ENCODE results near the gene ZNF804A.

Gene ZNF804A

GRCh38 chr2:184906709-184907108 lies 308.4 kb downstream of the ZNF804A start:
- no peak for DNase-seq (ENCODE audit: insufficient read length)
- no peak for TF ChIP-seq TAF1 (IDR thresholded peaks at IDR 0.05; ENCODE audit: borderline replicate concordance, low read depth, low read length)
- no peak for TF ChIP-seq POLR2A (IDR thresholded peaks at IDR 0.05; ENCODE audit: low read depth, low read length)
- no peak for TF ChIP-seq POLR2AphosphoS5 (IDR thresholded peaks at IDR 0.05; ENCODE audit: low read depth, low read length)
- FAIRE-seq = peak; percentile 48

- TF ChIP-seq POLR2A (IDR thresholded peaks at IDR 0.05; ENCODE audit: low read depth, low read length) = no peak
- no peak for TF ChIP-seq TAF1 (IDR thresholded peaks at IDR 0.05; ENCODE audit: borderline replicate concordance, low read depth, low read length)
- TF ChIP-seq POLR2AphosphoS5 (IDR thresholded peaks at IDR 0.05; ENCODE audit: low read depth, low read length) = no peak
- FAIRE-seq (no peak), DNase-seq (ENCODE audit: insufficient read length) (no peak)
Observed at GRCh38 chr2:184908966-184909365, 310.6 kb downstream of the ZNF804A start.

GRCh38 chr2:184920451-184920965 lies 322.2 kb downstream of the ZNF804A start:
- no peak for FAIRE-seq
- TF ChIP-seq POLR2A (IDR thresholded peaks at IDR 0.05; ENCODE audit: low read depth, low read length) = no peak
- DNase-seq (ENCODE audit: insufficient read length) = no peak

- DNase-seq (ENCODE audit: insufficient read length) (no peak), FAIRE-seq (no peak)
- no peak for TF ChIP-seq POLR2A (IDR thresholded peaks at IDR 0.05; ENCODE audit: low read depth, low read length)
- no peak for TF ChIP-seq POLR2AphosphoS5 (IDR thresholded peaks at IDR 0.05; ENCODE audit: low read depth, low read length)
- no peak for TF ChIP-seq TAF1 (IDR thresholded peaks at IDR 0.05; ENCODE audit: borderline replicate concordance, low read depth, low read length)
Observed at GRCh38 chr2:184921676-184922075, 323.3 kb downstream of the ZNF804A start.

- no peak for FAIRE-seq
- TF ChIP-seq POLR2AphosphoS5 (IDR thresholded peaks at IDR 0.05; ENCODE audit: low read depth, low read length) = no peak
- no peak for DNase-seq (ENCODE audit: insufficient read length)
Observed at GRCh38 chr2:184923751-184924150, 325.4 kb downstream of the ZNF804A start.

GRCh38 chr2:184927040-184927439 lies 328.7 kb downstream of the ZNF804A start:
- DNase-seq (ENCODE audit: insufficient read length) (no peak), FAIRE-seq (no peak)
- TF ChIP-seq TAF1 (IDR thresholded peaks at IDR 0.05; ENCODE audit: borderline replicate concordance, low read depth, low read length) = no peak
- no peak for TF ChIP-seq POLR2AphosphoS5 (IDR thresholded peaks at IDR 0.05; ENCODE audit: low read depth, low read length)
- TF ChIP-seq POLR2A (IDR thresholded peaks at IDR 0.05; ENCODE audit: low read depth, low read length) = no peak

GRCh38 chr2:184936761-184937160 lies 338.4 kb downstream of the ZNF804A start:
- no peak for DNase-seq (ENCODE audit: insufficient read length)
- TF ChIP-seq TAF1 (IDR thresholded peaks at IDR 0.05; ENCODE audit: borderline replicate concordance, low read depth, low read length) = no peak
- no peak for TF ChIP-seq POLR2A (IDR thresholded peaks at IDR 0.05; ENCODE audit: low read depth, low read length)
- no peak for TF ChIP-seq POLR2AphosphoS5 (IDR thresholded peaks at IDR 0.05; ENCODE audit: low read depth, low read length)
- no peak for FAIRE-seq

GRCh38 chr2:184938221-184938985 lies 340.1 kb downstream of the ZNF804A start:
- FAIRE-seq = peak; percentile 44
- TF ChIP-seq TAF1 (IDR thresholded peaks at IDR 0.05; ENCODE audit: borderline replicate concordance, low read depth, low read length) (no peak), POLR2A (IDR thresholded peaks at IDR 0.05; ENCODE audit: low read depth, low read length) (no peak), POLR2AphosphoS5 (IDR thresholded peaks at IDR 0.05; ENCODE audit: low read depth, low read length) (no peak)
- no peak for DNase-seq (ENCODE audit: insufficient read length)

- FAIRE-seq = no peak
Observed at GRCh38 chr2:184945326-184945725, 347.0 kb downstream of the ZNF804A start.

GRCh38 chr2:184945824-184946223 lies 347.5 kb downstream of the ZNF804A start:
- TF ChIP-seq POLR2AphosphoS5 (IDR thresholded peaks at IDR 0.05; ENCODE audit: low read depth, low read length) = no peak
- no peak for TF ChIP-seq TAF1 (IDR thresholded peaks at IDR 0.05; ENCODE audit: borderline replicate concordance, low read depth, low read length)
- TF ChIP-seq POLR2A (IDR thresholded peaks at IDR 0.05; ENCODE audit: low read depth, low read length) = no peak
- FAIRE-seq = no peak
- DNase-seq (ENCODE audit: insufficient read length) = no peak

More at GRCh38 chr2:184945326-184945725, 347.0 kb downstream of the ZNF804A start:
- TF ChIP-seq TAF1 (IDR thresholded peaks at IDR 0.05; ENCODE audit: borderline replicate concordance, low read depth, low read length) (no peak), POLR2A (IDR thresholded peaks at IDR 0.05; ENCODE audit: low read depth, low read length) (no peak), POLR2AphosphoS5 (IDR thresholded peaks at IDR 0.05; ENCODE audit: low read depth, low read length) (no peak)
- no peak for DNase-seq (ENCODE audit: insufficient read length)

- FAIRE-seq (no peak), DNase-seq (ENCODE audit: insufficient read length) (no peak)
- TF ChIP-seq POLR2A (IDR thresholded peaks at IDR 0.05; ENCODE audit: low read depth, low read length) = no peak
- TF ChIP-seq POLR2AphosphoS5 (IDR thresholded peaks at IDR 0.05; ENCODE audit: low read depth, low read length) = no peak
- TF ChIP-seq TAF1 (IDR thresholded peaks at IDR 0.05; ENCODE audit: borderline replicate concordance, low read depth, low read length) = no peak
Observed at GRCh38 chr2:184956856-184957255, 358.5 kb downstream of the ZNF804A start.

GRCh38 chr2:184971546-184972068 lies 373.3 kb downstream of the ZNF804A start:
- TF ChIP-seq POLR2AphosphoS5 (IDR thresholded peaks at IDR 0.05; ENCODE audit: low read depth, low read length) = no peak
- TF ChIP-seq POLR2A (IDR thresholded peaks at IDR 0.05; ENCODE audit: low read depth, low read length) = no peak
- TF ChIP-seq TAF1 (IDR thresholded peaks at IDR 0.05; ENCODE audit: borderline replicate concordance, low read depth, low read length) = no peak
- FAIRE-seq = no peak
- DNase-seq (ENCODE audit: insufficient read length) = no peak
